GM12801 (cell line): Measurements from ENCODE around the gene SLC7A8.

Experiments used
- TF ChIP-seq, protein P1 (sequence below): IDR thresholded peaks from one replicate; pipeline ENCODE4 v1.5.1; 2011; ENCODE audit warnings: control low read depth; ENCODE audit not compliant: insufficient read length; ENCODE audit errors: extremely low read depth

Gene SLC7A8

DNA sequence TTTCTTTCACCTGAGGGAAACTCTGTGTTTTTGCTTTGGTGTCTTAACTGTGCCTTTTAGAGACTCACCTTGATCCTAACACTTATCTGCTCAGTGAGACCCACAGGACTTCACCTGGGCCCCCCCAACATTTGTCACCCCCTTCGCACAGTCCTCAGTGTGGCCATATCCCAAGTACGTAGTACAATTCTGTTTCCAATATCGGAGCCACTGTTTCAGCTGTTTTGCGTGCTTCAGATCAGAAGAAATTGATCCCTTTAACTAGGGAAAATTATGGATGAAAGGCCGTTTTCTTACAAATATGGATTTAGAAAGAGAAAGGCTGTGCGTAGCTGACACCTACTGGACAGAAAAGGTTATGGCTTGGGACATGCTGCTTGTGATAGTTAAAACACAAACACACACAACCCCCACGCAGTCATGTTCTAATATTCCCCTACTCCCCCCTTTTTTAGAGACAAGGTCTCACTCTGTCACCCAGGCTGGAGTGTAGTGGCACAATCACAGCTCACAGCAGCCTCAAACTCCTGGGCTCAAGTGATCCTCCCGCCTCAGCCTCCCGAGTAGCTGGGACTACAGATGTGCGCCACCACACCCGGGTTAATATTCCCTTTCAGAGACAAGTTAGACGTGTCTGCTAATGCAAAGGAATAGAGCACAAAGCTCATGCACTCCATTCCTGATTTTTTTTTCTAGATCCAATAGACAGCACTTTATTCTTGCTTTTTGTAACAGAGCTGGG is 3.6 kb upstream of the SLC7A8 start:
- TF ChIP-seq, protein P1, sequence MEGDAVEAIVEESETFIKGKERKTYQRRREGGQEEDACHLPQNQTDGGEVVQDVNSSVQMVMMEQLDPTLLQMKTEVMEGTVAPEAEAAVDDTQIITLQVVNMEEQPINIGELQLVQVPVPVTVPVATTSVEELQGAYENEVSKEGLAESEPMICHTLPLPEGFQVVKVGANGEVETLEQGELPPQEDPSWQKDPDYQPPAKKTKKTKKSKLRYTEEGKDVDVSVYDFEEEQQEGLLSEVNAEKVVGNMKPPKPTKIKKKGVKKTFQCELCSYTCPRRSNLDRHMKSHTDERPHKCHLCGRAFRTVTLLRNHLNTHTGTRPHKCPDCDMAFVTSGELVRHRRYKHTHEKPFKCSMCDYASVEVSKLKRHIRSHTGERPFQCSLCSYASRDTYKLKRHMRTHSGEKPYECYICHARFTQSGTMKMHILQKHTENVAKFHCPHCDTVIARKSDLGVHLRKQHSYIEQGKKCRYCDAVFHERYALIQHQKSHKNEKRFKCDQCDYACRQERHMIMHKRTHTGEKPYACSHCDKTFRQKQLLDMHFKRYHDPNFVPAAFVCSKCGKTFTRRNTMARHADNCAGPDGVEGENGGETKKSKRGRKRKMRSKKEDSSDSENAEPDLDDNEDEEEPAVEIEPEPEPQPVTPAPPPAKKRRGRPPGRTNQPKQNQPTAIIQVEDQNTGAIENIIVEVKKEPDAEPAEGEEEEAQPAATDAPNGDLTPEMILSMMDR: no peak

DNA sequence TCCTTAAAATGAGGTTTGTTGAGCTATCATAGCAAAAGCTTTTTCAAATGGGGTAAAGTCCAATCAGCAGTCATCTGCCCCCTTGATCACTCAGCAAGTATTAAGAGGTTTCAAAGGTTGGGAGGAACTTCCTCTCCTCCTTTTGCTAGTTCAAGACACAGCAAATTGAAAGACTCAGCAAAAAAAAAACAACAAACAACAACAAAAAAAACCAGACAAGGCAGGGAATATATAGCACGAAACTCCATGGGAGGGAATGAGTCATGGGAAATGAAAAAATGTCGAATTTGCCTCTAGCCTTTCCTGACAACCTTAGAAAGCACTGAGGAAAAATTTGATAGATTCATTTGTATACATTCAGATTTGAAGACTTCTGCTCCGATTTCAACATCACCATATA is 1.6 kb upstream of the SLC7A8 start:
- TF ChIP-seq, protein P1: no peak

DNA sequence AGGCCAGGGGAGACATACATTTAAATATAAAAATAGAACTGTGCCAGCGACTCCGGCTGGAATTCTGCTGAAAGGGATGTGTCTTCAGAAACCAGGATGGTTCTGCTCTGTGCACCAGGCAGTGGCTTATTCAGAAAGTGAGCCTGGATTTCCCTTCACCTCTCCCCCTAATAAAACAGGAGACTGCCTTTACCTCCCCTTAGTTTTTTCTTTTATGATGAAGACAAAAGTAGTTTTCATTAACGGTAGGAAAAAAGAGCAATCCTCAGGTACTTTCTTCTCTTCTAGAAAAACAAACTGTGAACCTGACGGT is 346 bp downstream of the SLC7A8 start:
- TF ChIP-seq, protein P1: no peak

DNA sequence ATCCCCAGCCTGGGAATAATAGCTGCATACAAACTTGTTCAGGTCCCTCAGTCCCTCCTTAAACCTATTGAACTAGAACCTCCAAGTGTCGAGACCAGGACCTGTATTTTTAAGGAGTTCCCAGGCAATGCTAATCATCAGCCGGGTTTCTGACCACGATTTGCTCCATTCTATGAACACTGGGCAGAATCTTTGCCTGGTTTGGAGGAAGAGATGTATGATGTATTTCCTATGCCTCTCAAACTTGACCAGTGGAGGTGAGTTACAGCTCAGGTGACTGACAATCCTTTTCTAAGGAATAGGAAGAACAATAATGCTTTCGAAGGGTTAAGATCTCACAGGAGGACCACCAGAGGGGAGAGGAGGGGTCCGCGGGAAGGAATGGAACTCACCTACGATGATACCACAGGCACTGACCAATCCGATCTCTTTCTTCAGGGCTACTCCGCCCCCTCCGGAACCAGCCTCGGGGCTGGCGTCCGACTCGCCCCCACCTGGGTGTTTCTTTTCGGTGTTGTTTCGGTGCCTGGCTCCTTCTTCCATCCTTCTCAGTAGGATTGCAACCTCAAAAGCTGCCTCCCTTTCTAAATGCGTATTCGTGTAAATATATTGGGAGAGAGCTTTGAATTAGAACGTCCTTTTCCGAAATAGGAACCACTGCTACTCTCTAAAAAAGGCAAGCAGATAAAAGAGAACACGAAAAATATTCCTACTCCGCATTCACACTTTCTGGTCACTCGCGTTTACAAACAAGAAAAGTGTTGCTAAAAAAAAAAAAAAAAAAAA is 895 bp downstream of the SLC7A8 start:
- TF ChIP-seq, protein P1: no peak

DNA sequence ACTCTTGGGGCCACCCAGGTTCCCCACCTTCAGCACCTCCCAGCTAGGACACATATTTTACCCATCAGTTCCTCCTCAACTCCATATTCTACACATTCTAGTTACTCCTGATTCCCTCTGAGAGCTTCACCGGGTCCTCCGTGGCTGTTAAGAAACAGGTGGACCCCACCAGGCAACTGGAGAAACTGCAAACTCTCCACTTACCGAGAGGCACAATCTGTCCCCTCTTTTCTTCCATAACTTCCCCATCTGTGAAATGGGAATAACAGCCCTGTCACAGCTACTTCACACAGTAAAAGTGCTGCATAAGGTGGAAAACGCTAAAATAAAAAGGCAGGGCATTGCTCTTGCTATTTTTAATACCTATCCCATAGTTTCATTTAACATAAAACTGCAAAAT is 1.5 kb downstream of the SLC7A8 start:
- TF ChIP-seq, protein P1: no peak

DNA sequence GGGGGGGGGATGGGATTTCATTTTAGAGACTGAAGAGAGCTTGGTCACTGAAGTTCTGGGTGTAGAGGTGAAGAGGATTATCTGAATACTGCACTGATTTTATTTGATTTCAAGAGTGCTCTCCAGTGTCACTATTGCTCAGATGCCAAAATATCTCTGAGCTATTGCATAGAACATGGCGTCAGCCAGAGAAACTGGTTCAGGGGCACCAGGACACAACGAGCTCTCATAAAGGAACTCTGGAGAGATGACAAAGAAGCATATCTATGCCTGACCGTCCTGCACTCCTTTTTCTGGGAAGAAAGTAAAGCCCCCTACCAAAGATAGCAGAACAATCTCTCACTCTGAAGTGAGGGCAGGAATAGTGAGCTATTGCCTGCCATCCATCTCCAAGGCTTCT is 2.0 kb downstream of the SLC7A8 start:
- TF ChIP-seq, protein P1: no peak

DNA sequence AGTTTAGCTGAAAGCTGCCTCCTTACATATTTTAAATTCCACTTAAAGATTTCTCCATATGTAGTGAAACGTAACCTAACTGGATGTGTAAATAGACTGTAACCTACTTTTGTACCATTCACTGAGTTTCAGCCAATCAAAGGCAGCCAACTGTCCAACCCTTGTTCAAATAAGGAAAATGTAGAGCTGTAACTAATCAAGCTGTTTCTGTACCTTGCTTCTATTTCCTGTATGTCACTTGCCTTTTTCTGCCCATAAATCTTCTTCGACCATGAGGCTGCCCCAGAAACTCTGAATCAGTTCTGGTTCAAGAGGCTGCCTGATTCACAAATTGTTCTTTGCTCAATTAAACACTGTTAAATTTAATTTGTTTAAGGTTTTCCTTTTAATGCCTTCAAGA is 6.3 kb downstream of the SLC7A8 start:
- TF ChIP-seq, protein P1: no peak
